ENCODE results near the gene ATP6V1F.

GRCh38 chr7:128873234-128873633, 10.6 kb downstream of the ATP6V1F start:
- TF ChIP-seq, protein P1, sequence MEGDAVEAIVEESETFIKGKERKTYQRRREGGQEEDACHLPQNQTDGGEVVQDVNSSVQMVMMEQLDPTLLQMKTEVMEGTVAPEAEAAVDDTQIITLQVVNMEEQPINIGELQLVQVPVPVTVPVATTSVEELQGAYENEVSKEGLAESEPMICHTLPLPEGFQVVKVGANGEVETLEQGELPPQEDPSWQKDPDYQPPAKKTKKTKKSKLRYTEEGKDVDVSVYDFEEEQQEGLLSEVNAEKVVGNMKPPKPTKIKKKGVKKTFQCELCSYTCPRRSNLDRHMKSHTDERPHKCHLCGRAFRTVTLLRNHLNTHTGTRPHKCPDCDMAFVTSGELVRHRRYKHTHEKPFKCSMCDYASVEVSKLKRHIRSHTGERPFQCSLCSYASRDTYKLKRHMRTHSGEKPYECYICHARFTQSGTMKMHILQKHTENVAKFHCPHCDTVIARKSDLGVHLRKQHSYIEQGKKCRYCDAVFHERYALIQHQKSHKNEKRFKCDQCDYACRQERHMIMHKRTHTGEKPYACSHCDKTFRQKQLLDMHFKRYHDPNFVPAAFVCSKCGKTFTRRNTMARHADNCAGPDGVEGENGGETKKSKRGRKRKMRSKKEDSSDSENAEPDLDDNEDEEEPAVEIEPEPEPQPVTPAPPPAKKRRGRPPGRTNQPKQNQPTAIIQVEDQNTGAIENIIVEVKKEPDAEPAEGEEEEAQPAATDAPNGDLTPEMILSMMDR (IDR thresholded peaks at IDR 0.05), result no peak
- no peak for TF ChIP-seq POLR2A (IDR thresholded peaks at IDR 0.05)

Data from testis (tissue), 2 donors.